GM23338 (cell line): Measurements from ENCODE around the gene M6PR.

Experiments used
- CREB1 ChIP-seq: fragments of 250-450 bp; sonication (Bioruptor Pico); IDR thresholded peaks from 2 replicates; pipeline ENCODE4 v1.5.0; 2020; ENCODE audit warnings: low read depth, mild to moderate bottlenecking, moderate library complexity
- EZH2 ChIP-seq: fragments of 200-600 bp; sonication (generic); IDR thresholded peaks from one replicate; pipeline ENCODE4 v1.8.0; 2017; ENCODE audit warnings: antibody characterized with exemption, mild to moderate bottlenecking, low read depth; ENCODE audit not compliant: unreplicated experiment
- EZH2phosphoT487 ChIP-seq: fragments of 200-600 bp; sonication (generic); IDR thresholded peaks from one replicate; pipeline ENCODE4 v1.8.1; 2018; ENCODE audit warnings: antibody characterized with exemption; ENCODE audit not compliant: unreplicated experiment
- JUNB ChIP-seq: IDR thresholded peaks from one replicate; pipeline ENCODE4 v1.6.1; 2016; ENCODE audit warnings: antibody characterized with exemption; ENCODE audit not compliant: unreplicated experiment
- POLR2AphosphoS5 ChIP-seq: IDR thresholded peaks from 2 replicates; pipeline ENCODE4 v1.6.1; 2016; ENCODE audit warnings: antibody characterized with exemption, low read depth
- ZNF331 ChIP-seq: fragments of 250-450 bp; sonication (Bioruptor Pico); IDR thresholded peaks from 2 replicates; pipeline ENCODE4 v1.5.0; 2020; ENCODE audit warnings: low read depth, mild to moderate bottlenecking, moderate library complexity
- TF ChIP-seq, protein P1 (sequence below): fragments of 250-450 bp; sonication (Bioruptor Pico); IDR thresholded peaks from 2 replicates; pipeline ENCODE4 v1.5.0; 2020; ENCODE audit warnings: mild to moderate bottlenecking, moderate library complexity
- TF ChIP-seq, protein P2 (sequence below), 2 experiments: fragments of 200-600 bp in 1 of 2; sonication (generic) in 1 of 2; conservative IDR thresholded peaks; 2 replicates each; pipeline versions ENCODE4 v1.5.1 to v1.6.1; 2016 to 2017; ENCODE audit warnings: antibody characterized with exemption in 2 of 2, low read depth in 2 of 2, mild to moderate bottlenecking in 2 of 2, moderate library complexity in 1 of 2
- TF ChIP-seq, protein P3 (sequence below): IDR thresholded peaks from 2 replicates; pipeline ENCODE4 v1.6.1; 2016; ENCODE audit warnings: antibody characterized with exemption
- TF ChIP-seq, protein P4 (sequence below): IDR thresholded peaks from one replicate; pipeline ENCODE4 v1.6.1; 2018; ENCODE audit warnings: antibody characterized with exemption; ENCODE audit not compliant: unreplicated experiment

DNA sequence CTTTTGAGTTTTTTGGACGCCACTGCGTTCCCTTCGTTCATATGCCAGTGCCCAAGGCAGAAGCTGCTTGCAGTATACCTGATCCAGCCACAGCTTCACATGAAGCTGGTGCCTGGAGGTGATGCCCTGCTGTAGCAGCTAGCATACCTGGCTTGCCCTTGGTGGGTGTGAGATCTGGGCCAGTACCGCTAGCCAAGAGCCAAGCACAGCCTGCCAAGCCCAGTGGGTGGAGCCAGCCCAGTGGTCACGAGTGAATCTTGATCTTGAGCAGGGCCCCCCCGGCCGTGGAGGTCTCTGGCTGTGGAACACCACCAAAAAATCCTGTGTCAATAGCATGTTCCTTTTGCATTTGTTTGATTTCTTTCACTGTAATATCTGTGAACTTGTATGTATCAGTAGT, 7.3 kb upstream of the M6PR start:
- TF ChIP-seq, protein P1, sequence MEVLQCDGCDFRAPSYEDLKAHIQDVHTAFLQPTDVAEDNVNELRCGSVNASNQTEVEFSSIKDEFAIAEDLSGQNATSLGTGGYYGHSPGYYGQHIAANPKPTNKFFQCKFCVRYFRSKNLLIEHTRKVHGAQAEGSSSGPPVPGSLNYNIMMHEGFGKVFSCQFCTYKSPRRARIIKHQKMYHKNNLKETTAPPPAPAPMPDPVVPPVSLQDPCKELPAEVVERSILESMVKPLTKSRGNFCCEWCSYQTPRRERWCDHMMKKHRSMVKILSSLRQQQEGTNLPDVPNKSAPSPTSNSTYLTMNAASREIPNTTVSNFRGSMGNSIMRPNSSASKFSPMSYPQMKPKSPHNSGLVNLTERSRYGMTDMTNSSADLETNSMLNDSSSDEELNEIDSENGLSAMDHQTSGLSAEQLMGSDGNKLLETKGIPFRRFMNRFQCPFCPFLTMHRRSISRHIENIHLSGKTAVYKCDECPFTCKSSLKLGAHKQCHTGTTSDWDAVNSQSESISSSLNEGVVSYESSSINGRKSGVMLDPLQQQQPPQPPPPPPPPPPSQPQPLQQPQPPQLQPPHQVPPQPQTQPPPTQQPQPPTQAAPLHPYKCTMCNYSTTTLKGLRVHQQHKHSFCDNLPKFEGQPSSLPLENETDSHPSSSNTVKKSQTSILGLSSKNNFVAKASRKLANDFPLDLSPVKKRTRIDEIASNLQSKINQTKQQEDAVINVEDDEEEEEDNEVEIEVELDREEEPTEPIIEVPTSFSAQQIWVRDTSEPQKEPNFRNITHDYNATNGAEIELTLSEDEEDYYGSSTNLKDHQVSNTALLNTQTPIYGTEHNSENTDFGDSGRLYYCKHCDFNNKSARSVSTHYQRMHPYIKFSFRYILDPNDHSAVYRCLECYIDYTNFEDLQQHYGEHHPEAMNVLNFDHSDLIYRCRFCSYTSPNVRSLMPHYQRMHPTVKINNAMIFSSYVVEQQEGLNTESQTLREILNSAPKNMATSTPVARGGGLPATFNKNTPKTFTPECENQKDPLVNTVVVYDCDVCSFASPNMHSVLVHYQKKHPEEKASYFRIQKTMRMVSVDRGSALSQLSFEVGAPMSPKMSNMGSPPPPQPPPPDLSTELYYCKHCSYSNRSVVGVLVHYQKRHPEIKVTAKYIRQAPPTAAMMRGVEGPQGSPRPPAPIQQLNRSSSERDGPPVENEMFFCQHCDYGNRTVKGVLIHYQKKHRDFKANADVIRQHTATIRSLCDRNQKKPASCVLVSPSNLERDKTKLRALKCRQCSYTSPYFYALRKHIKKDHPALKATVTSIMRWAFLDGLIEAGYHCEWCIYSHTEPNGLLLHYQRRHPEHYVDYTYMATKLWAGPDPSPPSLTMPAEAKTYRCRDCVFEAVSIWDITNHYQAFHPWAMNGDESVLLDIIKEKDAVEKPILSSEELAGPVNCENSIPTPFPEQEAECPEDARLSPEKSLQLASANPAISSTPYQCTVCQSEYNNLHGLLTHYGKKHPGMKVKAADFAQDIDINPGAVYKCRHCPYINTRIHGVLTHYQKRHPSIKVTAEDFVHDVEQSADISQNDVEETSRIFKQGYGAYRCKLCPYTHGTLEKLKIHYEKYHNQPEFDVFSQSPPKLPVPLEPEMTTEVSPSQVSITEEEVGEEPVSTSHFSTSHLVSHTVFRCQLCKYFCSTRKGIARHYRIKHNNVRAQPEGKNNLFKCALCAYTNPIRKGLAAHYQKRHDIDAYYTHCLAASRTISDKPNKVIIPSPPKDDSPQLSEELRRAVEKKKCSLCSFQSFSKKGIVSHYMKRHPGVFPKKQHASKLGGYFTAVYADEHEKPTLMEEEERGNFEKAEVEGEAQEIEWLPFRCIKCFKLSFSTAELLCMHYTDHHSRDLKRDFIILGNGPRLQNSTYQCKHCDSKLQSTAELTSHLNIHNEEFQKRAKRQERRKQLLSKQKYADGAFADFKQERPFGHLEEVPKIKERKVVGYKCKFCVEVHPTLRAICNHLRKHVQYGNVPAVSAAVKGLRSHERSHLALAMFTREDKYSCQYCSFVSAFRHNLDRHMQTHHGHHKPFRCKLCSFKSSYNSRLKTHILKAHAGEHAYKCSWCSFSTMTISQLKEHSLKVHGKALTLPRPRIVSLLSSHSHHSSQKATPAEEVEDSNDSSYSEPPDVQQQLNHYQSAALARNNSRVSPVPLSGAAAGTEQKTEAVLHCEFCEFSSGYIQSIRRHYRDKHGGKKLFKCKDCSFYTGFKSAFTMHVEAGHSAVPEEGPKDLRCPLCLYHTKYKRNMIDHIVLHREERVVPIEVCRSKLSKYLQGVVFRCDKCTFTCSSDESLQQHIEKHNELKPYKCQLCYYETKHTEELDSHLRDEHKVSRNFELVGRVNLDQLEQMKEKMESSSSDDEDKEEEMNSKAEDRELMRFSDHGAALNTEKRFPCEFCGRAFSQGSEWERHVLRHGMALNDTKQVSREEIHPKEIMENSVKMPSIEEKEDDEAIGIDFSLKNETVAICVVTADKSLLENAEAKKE (CRISPR knock-in tag), result no peak
- TF ChIP-seq, protein P2, sequence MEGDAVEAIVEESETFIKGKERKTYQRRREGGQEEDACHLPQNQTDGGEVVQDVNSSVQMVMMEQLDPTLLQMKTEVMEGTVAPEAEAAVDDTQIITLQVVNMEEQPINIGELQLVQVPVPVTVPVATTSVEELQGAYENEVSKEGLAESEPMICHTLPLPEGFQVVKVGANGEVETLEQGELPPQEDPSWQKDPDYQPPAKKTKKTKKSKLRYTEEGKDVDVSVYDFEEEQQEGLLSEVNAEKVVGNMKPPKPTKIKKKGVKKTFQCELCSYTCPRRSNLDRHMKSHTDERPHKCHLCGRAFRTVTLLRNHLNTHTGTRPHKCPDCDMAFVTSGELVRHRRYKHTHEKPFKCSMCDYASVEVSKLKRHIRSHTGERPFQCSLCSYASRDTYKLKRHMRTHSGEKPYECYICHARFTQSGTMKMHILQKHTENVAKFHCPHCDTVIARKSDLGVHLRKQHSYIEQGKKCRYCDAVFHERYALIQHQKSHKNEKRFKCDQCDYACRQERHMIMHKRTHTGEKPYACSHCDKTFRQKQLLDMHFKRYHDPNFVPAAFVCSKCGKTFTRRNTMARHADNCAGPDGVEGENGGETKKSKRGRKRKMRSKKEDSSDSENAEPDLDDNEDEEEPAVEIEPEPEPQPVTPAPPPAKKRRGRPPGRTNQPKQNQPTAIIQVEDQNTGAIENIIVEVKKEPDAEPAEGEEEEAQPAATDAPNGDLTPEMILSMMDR (conservative IDR thresholded peaks at IDR 0.05; ENCODE audit: low read depth in 2 of 2), result no peak
- TF ChIP-seq POLR2AphosphoS5 (no peak), EZH2 (no peak), ZNF331 (no peak), CREB1 (CRISPR knock-in tag) (no peak), JUNB (no peak), EZH2phosphoT487 (no peak)
- TF ChIP-seq, protein P3, sequence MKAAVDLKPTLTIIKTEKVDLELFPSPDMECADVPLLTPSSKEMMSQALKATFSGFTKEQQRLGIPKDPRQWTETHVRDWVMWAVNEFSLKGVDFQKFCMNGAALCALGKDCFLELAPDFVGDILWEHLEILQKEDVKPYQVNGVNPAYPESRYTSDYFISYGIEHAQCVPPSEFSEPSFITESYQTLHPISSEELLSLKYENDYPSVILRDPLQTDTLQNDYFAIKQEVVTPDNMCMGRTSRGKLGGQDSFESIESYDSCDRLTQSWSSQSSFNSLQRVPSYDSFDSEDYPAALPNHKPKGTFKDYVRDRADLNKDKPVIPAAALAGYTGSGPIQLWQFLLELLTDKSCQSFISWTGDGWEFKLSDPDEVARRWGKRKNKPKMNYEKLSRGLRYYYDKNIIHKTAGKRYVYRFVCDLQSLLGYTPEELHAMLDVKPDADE, result no peak
- TF ChIP-seq, protein P4, sequence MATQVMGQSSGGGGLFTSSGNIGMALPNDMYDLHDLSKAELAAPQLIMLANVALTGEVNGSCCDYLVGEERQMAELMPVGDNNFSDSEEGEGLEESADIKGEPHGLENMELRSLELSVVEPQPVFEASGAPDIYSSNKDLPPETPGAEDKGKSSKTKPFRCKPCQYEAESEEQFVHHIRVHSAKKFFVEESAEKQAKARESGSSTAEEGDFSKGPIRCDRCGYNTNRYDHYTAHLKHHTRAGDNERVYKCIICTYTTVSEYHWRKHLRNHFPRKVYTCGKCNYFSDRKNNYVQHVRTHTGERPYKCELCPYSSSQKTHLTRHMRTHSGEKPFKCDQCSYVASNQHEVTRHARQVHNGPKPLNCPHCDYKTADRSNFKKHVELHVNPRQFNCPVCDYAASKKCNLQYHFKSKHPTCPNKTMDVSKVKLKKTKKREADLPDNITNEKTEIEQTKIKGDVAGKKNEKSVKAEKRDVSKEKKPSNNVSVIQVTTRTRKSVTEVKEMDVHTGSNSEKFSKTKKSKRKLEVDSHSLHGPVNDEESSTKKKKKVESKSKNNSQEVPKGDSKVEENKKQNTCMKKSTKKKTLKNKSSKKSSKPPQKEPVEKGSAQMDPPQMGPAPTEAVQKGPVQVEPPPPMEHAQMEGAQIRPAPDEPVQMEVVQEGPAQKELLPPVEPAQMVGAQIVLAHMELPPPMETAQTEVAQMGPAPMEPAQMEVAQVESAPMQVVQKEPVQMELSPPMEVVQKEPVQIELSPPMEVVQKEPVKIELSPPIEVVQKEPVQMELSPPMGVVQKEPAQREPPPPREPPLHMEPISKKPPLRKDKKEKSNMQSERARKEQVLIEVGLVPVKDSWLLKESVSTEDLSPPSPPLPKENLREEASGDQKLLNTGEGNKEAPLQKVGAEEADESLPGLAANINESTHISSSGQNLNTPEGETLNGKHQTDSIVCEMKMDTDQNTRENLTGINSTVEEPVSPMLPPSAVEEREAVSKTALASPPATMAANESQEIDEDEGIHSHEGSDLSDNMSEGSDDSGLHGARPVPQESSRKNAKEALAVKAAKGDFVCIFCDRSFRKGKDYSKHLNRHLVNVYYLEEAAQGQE, result no peak
